HG02973 (cell line): ENCODE measurements around the gene CAMK2B.

Experiments used
- ATAC-seq: cut with Tn5 transposase; IDR thresholded peaks from one replicate; pipeline ENCODE4 v1.9.1; 2021; ENCODE audit warnings: moderate library complexity; ENCODE audit not compliant: unreplicated experiment

CAMK2B gene

GRCh38 chr7:44275957-44276570, 49.3 kb downstream of the CAMK2B start:
- ATAC-seq = no peak

GRCh38 chr7:44275146-44275545, 50.2 kb downstream of the CAMK2B start:
- no peak for ATAC-seq

- no peak for ATAC-seq
Measured at GRCh38 chr7:44274623-44274975, 50.8 kb downstream of the CAMK2B start.

- no peak for ATAC-seq
Measured at GRCh38 chr7:44273681-44274622, 51.4 kb downstream of the CAMK2B start.

- no peak for ATAC-seq
Measured at GRCh38 chr7:44272981-44273380, 52.4 kb downstream of the CAMK2B start.

- ATAC-seq = no peak
Measured at GRCh38 chr7:44272456-44272855, 52.9 kb downstream of the CAMK2B start.

- no peak for ATAC-seq
Measured at GRCh38 chr7:44269943-44270493, 55.4 kb downstream of the CAMK2B start.

- no peak for ATAC-seq
Measured at GRCh38 chr7:44269417-44269816, 56.0 kb downstream of the CAMK2B start.

- ATAC-seq = no peak
Measured at GRCh38 chr7:44268671-44269070, 56.7 kb downstream of the CAMK2B start.

- no peak for ATAC-seq
Measured at GRCh38 chr7:44267719-44268421, 57.5 kb downstream of the CAMK2B start.

GRCh38 chr7:44267178-44267577, 58.2 kb downstream of the CAMK2B start:
- ATAC-seq = no peak

GRCh38 chr7:44266526-44266925, 58.9 kb downstream of the CAMK2B start:
- ATAC-seq = no peak

GRCh38 chr7:44265728-44266127, 59.7 kb downstream of the CAMK2B start:
- ATAC-seq = no peak

GRCh38 chr7:44264221-44264931, 61.0 kb downstream of the CAMK2B start:
- ATAC-seq = no peak

GRCh38 chr7:44263326-44264082, 61.9 kb downstream of the CAMK2B start:
- no peak for ATAC-seq

- ATAC-seq = no peak
Measured at GRCh38 chr7:44262031-44262430, 63.4 kb downstream of the CAMK2B start.

GRCh38 chr7:44261240-44261639, 64.2 kb downstream of the CAMK2B start:
- ATAC-seq = no peak

- ATAC-seq = no peak
Measured at GRCh38 chr7:44259547-44260457, 65.6 kb downstream of the CAMK2B start.
